Thoracic aorta (tissue), 2 donors: Measurements from ENCODE around the gene HERC6. TPM values are rescaled to one million over a fixed set of nuclear protein-coding genes. Genes with fewer than 3 reads are reported as not detected.

Experiments used
- ATAC-seq: fragments of 150-250 bp; one replicate; pipeline ENCODE4 v1.8.0; 2017; ENCODE audit warnings: low read depth; ENCODE audit not compliant: insufficient number of reproducible peaks, low FRiP score
- DNase-seq: peaks from one replicate; pipeline ENCODE4 v3.0.0-alpha.2; 2020; ENCODE audit warnings: low spot score
- H3K27ac ChIP-seq, 2 donors: fragments of 200-600 bp; sonication (generic); 1 replicate in 1 of 2; 2 replicates in 1 of 2; pipeline ENCODE4 v1.5.1; 2016; ENCODE audit warnings: mild to moderate bottlenecking in 2 of 2, moderate library complexity in 2 of 2
- H3K27me3 ChIP-seq: fragments of 200-600 bp; sonication (generic); replicated peaks from 2 replicates; pipeline ENCODE4 v1.6.0; 2016; ENCODE audit warnings: mild to moderate bottlenecking; ENCODE audit not compliant: insufficient read depth
- H3K36me3 ChIP-seq: fragments of 200-600 bp; sonication (generic); one replicate; pipeline ENCODE4 v1.5.1; 2016
- H3K4me1 ChIP-seq, 2 donors: fragments of 200-600 bp; sonication (generic); 1 replicate in 1 of 2; 2 replicates in 1 of 2; pipeline versions ENCODE4 v1.5.1 to v1.6.0; 2016; ENCODE audit warnings: low read depth in 2 of 2, mild to moderate bottlenecking in 1 of 2; ENCODE audit not compliant: control insufficient read depth in 1 of 2
- H3K4me3 ChIP-seq: fragments of 200-600 bp; sonication (generic); 2 replicates; pipeline ENCODE4 v1.5.1; 2016; ENCODE audit warnings: mild to moderate bottlenecking
- H3K9me3 ChIP-seq: fragments of 200-600 bp; sonication (generic); 2 replicates; pipeline ENCODE4 v1.5.1; 2016
- total RNA-seq, 2 donors: library from RNA; depleted of rRNA; stranded (reverse); fragments of >200 nt; gene quantifications; one replicate each; pipeline versions ENCODE4 v1.1.0 to v1.2.3, GENCODE V29; 2016
- TF ChIP-seq, protein P1 (sequence below): fragments of 200-600 bp; sonication (generic); IDR thresholded peaks from one replicate; pipeline ENCODE4 v1.5.1; 2019; ENCODE audit warnings: antibody characterized with exemption

HERC6 gene
- total RNA-seq, 2 donors from 2014 or later: 7.8 to 12.9 TPM

DNA sequence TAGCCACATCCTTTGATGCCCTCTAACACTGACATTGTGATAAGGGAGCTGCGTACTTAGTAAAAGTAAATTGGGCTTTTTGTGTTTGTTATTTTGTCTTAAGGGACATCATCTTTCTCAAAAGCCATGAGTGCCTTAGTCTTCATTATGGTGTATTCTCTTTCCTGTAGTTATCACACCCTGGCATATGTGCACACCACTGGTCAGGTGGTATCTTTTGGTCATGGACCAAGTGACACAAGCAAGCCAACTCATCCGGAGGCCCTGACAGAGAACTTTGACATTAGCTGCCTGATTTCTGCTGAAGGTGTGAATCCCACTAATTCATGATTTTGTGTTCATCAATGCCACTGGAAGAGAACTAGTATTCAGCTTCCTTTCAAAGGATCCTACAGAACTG is 18.0 kb downstream of the HERC6 start:
- ATAC-seq: no peak
- no peak overlapping the region for H3K4me3 ChIP-seq
- DNase-seq: no peak
- H3K4me1 ChIP-seq: no peaks in the 10 kb centered on the region
- no peak overlapping the region for H3K27ac ChIP-seq
- TF ChIP-seq, protein P1, sequence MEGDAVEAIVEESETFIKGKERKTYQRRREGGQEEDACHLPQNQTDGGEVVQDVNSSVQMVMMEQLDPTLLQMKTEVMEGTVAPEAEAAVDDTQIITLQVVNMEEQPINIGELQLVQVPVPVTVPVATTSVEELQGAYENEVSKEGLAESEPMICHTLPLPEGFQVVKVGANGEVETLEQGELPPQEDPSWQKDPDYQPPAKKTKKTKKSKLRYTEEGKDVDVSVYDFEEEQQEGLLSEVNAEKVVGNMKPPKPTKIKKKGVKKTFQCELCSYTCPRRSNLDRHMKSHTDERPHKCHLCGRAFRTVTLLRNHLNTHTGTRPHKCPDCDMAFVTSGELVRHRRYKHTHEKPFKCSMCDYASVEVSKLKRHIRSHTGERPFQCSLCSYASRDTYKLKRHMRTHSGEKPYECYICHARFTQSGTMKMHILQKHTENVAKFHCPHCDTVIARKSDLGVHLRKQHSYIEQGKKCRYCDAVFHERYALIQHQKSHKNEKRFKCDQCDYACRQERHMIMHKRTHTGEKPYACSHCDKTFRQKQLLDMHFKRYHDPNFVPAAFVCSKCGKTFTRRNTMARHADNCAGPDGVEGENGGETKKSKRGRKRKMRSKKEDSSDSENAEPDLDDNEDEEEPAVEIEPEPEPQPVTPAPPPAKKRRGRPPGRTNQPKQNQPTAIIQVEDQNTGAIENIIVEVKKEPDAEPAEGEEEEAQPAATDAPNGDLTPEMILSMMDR: no peak
- H3K36me3 ChIP-seq: peaks cover 5% of the 10 kb centered on the region
- no peaks in the 10 kb centered on the region for H3K9me3 ChIP-seq
- H3K27me3 ChIP-seq: no peaks in the 10 kb centered on the region

GRCh38 chr4:88398381-88398780 is 19.7 kb downstream of the HERC6 start:
- no peaks in the 10 kb centered on the region for H3K9me3 ChIP-seq
- no peak overlapping the region for H3K4me3 ChIP-seq
- H3K27me3 ChIP-seq: no peaks in the 10 kb centered on the region
- peaks cover 5% of the 10 kb centered on the region for H3K36me3 ChIP-seq
- TF ChIP-seq, protein P1: no peak
- ATAC-seq (no peak), DNase-seq (no peak)
- H3K4me1 ChIP-seq: no peaks in the 10 kb centered on the region
- no peak overlapping the region for H3K27ac ChIP-seq

DNA sequence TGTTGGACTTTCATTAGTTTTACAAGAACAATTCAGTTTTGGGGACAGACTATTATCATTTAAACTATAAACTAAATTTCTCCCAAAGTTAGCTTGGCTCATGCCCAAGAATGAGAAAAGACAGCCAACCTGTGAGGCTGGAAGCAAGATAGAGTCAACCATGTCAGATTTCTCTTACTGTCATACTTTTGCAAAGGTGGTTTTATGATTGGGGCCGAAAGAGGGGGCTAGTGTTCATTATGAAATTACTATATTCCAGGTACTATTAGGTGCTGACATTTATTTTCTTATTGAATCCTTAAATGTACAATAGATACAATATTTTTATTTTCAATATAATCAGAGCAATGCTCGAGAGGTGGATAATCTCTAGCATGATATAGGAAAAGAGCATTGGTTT is 30.6 kb downstream of the HERC6 start:
- no peaks in the 10 kb centered on the region for H3K27me3 ChIP-seq
- TF ChIP-seq, protein P1: no peak
- no peak overlapping the region for H3K27ac ChIP-seq
- no peaks in the 10 kb centered on the region for H3K4me1 ChIP-seq
- ATAC-seq (no peak), DNase-seq (no peak)
- no peak overlapping the region for H3K4me3 ChIP-seq
- H3K9me3 ChIP-seq: no peaks in the 10 kb centered on the region
- H3K36me3 ChIP-seq: peaks cover 10% of the 10 kb centered on the region

- DNase-seq: no peak
- H3K36me3 ChIP-seq: peaks cover 7% of the 10 kb centered on the region
- ATAC-seq: no peak
Observed at GRCh38 chr4:88409789-88410188, 31.1 kb downstream of the HERC6 start.

DNA sequence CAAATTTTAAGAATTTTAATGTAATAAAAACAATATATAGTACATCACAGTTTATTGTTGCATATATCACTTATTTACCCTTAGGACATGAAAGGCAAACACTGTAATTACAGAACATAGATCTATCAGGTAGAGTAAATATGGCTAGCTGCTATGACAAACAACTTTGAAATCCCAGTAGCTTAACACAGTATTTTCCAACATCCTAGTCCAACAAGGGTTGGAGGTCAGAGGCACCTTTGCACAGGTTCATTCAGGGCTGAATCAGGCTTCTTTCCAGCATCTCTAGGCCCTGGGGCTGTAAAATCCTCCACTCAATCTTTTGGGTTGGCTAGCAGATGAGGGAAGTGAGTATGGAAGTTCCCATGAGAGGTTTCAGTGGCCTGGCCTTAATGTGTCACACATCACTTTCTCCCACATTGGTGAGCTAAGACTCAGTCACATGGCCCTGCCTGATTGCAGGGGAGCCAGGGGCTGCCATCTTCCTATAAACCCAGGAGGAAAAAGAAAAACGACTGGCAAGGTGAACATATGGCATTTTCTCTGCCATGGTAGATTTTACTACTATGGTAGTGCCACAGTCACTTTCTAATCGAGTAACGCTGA is 32.9 kb downstream of the HERC6 start:
- H3K4me3 ChIP-seq: no peak overlapping the region
- H3K36me3 ChIP-seq: peaks cover 7% of the 10 kb centered on the region
- no peaks in the 10 kb centered on the region for H3K27me3 ChIP-seq
- ATAC-seq (no peak), DNase-seq (no peak)
- TF ChIP-seq, protein P1: no peak
- H3K9me3 ChIP-seq: no peaks in the 10 kb centered on the region
- no peaks in the 10 kb centered on the region for H3K4me1 ChIP-seq
- no peak overlapping the region for H3K27ac ChIP-seq

More at GRCh38 chr4:88409789-88410188, 31.1 kb downstream of the HERC6 start:
- TF ChIP-seq, protein P1: no peak
- no peaks in the 10 kb centered on the region for H3K4me1 ChIP-seq
- H3K27me3 ChIP-seq: no peaks in the 10 kb centered on the region
- no peak overlapping the region for H3K4me3 ChIP-seq
- no peak overlapping the region for H3K27ac ChIP-seq
- no peaks in the 10 kb centered on the region for H3K9me3 ChIP-seq
